AG04450 (cell line): ENCODE results near the gene MTERF2. TPM values are rescaled to one million over a fixed set of nuclear protein-coding genes. Genes with fewer than 3 reads are reported as not detected.
A peak's percentile ranks its signal among the peaks of the same experiment; 100 is the strongest.

ENCODE experiments used
- CTCF ChIA-PET: fragments of 300-600, 350-600 bp; formaldehyde crosslinking; extraction: SDS; loops from one replicate; lab custom pipeline; 2022; ENCODE audit warnings: antibody characterized with exemption, inconsistent platforms; lab: Charles Lee
- POLR2A ChIA-PET: fragments of 350-600 bp; formaldehyde crosslinking; extraction: SDS; loops from one replicate; lab custom pipeline; 2021; ENCODE audit warnings: antibody characterized with exemption, inconsistent platforms; lab: Yijun Ruan, JAX
- DNase-seq: peaks from one replicate; pipeline ENCODE4 v3.0.0-alpha.2; 2011; ENCODE audit warnings: low read depth, low spot score
- H3K27ac ChIP-seq: one replicate; pipeline ENCODE4 v1.5.1; 2012; ENCODE audit warnings: low read depth, low read length, control low read depth
- H3K27me3 ChIP-seq: one replicate; pipeline ENCODE4 v1.6.0; 2012; ENCODE audit warnings: low read length; ENCODE audit not compliant: control insufficient read depth, insufficient read depth
- H3K4me3 ChIP-seq: 2 replicates; pipeline ENCODE4 v1.5.1; 2011; ENCODE audit warnings: mild to moderate bottlenecking, low read depth, low read length, control low read depth
- H3K9me3 ChIP-seq: 2 replicates; pipeline ENCODE4 v1.5.1; 2012; ENCODE audit warnings: low read length; ENCODE audit not compliant: control insufficient read depth, insufficient read depth
- polyA minus RNA-seq: library from RNA; depleted of rRNA, polyadenylated mRNA; stranded (reverse); fragments of >200 nt; gene quantifications from 2 replicates; pipeline ENCODE4 v1.2.3, GENCODE V29; 2011; rRNA and poly(A)+ RNA removed
- polyA plus RNA-seq: library from polyadenylated mRNA; depleted of rRNA; stranded (reverse); fragments of >200 nt; gene quantifications from 2 replicates; pipeline ENCODE4 v1.2.3, GENCODE V29; 2011; rRNA removed
- TF ChIP-seq, protein P1 (sequence below): IDR thresholded peaks from 2 replicates; pipeline ENCODE4 v1.5.1; 2011; ENCODE audit warnings: low read depth, low read length, control low read depth, inconsistent platforms

The MTERF2 gene, protein sequence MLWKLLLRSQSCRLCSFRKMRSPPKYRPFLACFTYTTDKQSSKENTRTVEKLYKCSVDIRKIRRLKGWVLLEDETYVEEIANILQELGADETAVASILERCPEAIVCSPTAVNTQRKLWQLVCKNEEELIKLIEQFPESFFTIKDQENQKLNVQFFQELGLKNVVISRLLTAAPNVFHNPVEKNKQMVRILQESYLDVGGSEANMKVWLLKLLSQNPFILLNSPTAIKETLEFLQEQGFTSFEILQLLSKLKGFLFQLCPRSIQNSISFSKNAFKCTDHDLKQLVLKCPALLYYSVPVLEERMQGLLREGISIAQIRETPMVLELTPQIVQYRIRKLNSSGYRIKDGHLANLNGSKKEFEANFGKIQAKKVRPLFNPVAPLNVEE
- polyA plus RNA-seq (5.0 and 7.5 TPM in 2 replicates), polyA minus RNA-seq (2.1 and 2.3 TPM in 2 replicates)

DNA sequence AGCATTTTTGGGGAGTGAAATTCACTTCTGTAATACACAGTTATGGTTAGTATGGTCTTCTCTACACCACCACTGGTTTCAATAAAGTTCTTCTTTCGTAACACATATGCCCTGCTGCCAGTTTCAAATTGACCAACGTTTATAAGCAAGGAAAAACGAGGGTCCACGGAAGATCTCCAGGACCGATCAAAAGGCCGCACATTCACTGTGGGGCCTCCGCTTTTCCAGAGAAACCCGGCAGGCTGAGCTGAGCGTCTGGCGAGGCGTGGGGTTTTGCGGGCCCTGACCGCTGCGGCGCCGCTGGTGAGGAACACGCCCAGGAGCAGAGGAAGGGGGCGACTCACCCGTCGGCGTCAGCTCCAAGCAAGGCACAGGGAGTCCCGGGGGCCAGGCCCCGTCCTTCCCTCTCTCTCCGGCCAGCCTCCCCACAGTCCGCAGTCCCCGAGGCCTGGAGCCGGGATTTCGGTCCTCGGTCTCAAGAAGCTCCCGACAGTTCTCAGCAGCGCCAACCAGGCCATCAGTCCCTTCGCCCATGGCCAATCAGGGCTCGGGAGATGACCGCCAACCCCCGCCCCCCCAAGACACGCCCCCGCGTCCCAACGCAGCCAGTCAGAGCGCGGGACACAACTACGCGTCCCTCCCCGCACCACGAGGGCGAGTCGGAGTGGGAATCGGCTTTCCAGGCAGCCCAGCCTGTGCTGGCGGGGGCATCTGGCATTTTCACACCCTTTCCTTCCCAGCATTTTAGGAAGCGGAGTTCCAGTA is at the start of gene MTERF2:
Gene MTERF2, minus strand, starts transcription at position 522 of the 765 bp plus-strand sequence. CDS start 8,432 bp downstream, outside the sequence.
- CTCF ChIA-PET, result interaction anchor here (0.8 to 1.1 kb wide), 2 partner anchors 105 to 145 kb away, joined by 3 to 4 read pairs; no protein-coding TSS in a partner anchor
- POLR2A ChIA-PET, result interaction anchor here (0.5 to 3.4 kb wide), 5 partner anchors 9 to 668 kb away, joined by 3 to 44 read pairs (median 5); partner anchors contain the start of genes CRY1 and TMEM263
- TF ChIP-seq, protein P1, sequence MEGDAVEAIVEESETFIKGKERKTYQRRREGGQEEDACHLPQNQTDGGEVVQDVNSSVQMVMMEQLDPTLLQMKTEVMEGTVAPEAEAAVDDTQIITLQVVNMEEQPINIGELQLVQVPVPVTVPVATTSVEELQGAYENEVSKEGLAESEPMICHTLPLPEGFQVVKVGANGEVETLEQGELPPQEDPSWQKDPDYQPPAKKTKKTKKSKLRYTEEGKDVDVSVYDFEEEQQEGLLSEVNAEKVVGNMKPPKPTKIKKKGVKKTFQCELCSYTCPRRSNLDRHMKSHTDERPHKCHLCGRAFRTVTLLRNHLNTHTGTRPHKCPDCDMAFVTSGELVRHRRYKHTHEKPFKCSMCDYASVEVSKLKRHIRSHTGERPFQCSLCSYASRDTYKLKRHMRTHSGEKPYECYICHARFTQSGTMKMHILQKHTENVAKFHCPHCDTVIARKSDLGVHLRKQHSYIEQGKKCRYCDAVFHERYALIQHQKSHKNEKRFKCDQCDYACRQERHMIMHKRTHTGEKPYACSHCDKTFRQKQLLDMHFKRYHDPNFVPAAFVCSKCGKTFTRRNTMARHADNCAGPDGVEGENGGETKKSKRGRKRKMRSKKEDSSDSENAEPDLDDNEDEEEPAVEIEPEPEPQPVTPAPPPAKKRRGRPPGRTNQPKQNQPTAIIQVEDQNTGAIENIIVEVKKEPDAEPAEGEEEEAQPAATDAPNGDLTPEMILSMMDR, result 0 out of 2 replicates have a peak, but pooled peaks have one; percentile 11
- Histone ChIP-seq H3K27me3 (no peaks in the 10 kb centered on the region), H3K4me3 (peak within 1 kb of the TSS; percentile 82), H3K27ac (peak within 1 kb of the TSS; percentile 82), H3K9me3 (no peaks in the 10 kb centered on the region)
- peak; percentile 68 for DNase-seq

DNA sequence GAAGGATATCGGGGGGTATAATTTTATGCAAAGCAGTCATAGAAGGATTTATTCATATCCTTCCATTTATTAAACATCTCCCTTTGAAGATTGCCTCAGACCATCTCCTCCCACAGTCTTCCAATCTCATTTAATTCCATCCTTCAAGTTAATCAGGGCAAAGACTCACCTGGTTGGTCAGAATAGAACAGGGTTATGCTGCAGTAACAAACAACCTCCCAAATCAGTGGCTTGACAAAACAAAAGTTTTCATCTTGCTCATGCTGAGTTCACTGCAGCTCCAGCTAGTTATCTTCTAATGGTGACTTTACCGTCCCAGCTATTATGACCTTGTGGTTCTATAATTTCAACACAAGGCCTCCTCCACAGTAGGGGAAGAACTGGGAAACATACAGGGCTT is 48.8 kb upstream of the MTERF2 start:
- CTCF ChIA-PET, result no interaction called here

DNA sequence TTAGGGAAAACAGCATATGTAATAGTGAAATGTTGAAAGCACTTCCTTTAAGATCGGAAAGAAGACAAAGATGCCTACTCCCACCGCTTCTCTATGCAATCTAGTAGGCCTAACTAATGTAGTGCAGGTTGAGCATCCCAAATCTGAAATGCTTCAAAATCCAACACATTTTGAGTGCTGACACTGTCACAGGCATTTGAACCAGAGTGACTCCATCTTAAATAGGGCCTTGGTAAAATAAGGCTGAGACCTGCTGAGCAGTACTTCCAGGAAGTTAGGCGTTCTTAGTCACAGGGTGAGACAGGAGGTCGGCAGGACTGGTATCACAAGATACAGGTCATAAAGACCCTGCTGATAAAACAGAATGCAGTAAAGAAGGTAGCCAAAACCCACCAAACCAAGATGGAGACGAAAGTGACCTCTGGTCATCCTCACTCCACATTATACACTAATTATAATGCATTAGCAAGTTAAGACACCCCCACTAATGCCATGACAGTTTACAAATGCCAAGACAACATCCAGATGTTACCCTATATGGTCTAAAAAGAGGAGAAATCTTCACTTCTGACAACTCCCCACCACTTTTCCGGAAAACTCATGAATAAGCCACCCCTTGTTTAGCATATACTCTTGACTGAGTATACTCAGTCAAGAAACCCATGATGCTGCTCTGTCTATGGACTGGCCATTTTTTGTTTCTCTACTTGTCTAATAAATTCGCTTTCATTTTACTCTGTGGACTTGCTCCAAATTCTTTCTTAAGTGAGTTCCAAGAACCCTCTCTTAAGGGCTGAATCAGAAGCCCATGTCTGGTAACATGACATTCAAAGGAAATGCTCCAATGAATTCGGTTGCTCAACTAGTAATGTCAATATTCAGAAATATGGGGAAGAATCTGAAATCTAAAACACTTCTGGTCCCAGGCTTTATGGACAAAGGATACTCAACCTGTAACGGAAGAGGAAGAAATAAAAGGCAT is 47.1 kb upstream of the MTERF2 start:
- TF ChIP-seq, protein P1, result no peak
- no peak for DNase-seq

More for the DNA sequence above, 48.8 kb upstream of the MTERF2 start:
- H3K4me3 ChIP-seq, result no peak overlapping the region
- no peak overlapping the region for H3K27ac ChIP-seq
- DNase-seq, result no peak
- no peaks in the 10 kb centered on the region for H3K27me3 ChIP-seq
- H3K9me3 ChIP-seq, result no peaks in the 10 kb centered on the region
- POLR2A ChIA-PET, result no interaction called here
- TF ChIP-seq, protein P1, result no peak

DNA sequence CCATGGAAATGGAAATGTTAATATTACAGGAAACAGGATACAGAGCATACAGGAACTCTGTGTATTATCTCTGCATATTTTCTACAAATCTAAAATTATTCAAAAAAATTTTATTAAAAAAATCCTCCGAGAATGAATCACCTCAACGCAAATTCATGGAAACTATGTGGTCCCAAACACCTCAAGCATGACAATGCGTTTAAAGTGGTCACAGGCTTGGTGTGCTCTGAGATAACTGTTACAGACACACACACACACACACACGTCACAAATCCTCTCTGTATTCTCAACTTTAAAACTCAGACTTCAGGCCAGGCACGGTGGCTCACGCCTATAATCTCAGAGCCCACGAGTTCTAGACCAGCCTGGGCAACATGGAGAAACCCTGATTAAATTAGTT is 45.3 kb upstream of the MTERF2 start:
- Histone ChIP-seq H3K9me3 (no peaks in the 10 kb centered on the region), H3K4me3 (no peak overlapping the region), H3K27me3 (no peaks in the 10 kb centered on the region), H3K27ac (no peak overlapping the region)
- CTCF ChIA-PET, result no interaction called here
- POLR2A ChIA-PET, result no interaction called here
- TF ChIP-seq, protein P1, result no peak
- no peak for DNase-seq

More for the DNA sequence above, 47.1 kb upstream of the MTERF2 start:
- Histone ChIP-seq H3K9me3 (no peaks in the 10 kb centered on the region), H3K4me3 (no peak overlapping the region), H3K27me3 (no peaks in the 10 kb centered on the region), H3K27ac (no peak overlapping the region)
- ChIA-PET POLR2A (no interaction called here), CTCF (interaction anchor here (0.5 to 0.6 kb wide), 2 partner anchors 48 to 572 kb away, joined by 3 to 4 read pairs; no protein-coding TSS in a partner anchor)
